MM.1S (cell line): ENCODE results near the gene PRUNE2.

ENCODE experiments used
- DNase-seq: peaks from one replicate; pipeline ENCODE4 v3.0.0-alpha.2; 2015
- H2AFZ ChIP-seq: fragments of 300-600 bp; sonication (generic); 2 replicates; pipeline ENCODE4 v1.6.0; 2016; ENCODE audit warnings: antibody characterized with exemption, low read length
- H3F3A ChIP-seq: fragments of 300-600 bp; sonication (generic); 2 replicates; pipeline ENCODE4 v1.6.1; 2016; ENCODE audit warnings: mild to moderate bottlenecking, antibody characterized with exemption, low read length, moderate library complexity, mixed read lengths; ENCODE audit not compliant: insufficient read depth
- H3K27ac ChIP-seq: fragments of 300-600 bp; sonication (generic); 2 replicates; pipeline ENCODE4 v1.5.1; 2016; ENCODE audit warnings: mild to moderate bottlenecking, low read length
- H3K27me3 ChIP-seq: fragments of 300-600 bp; sonication (generic); replicated peaks from 2 replicates; pipeline ENCODE4 v1.6.0; 2016; ENCODE audit warnings: low read length; ENCODE audit not compliant: insufficient read depth
- H3K36me3 ChIP-seq: fragments of 300-600 bp; sonication (generic); replicated peaks from 2 replicates; pipeline ENCODE4 v1.6.1; 2016; ENCODE audit warnings: mild to moderate bottlenecking, low read length, mixed read lengths; ENCODE audit not compliant: insufficient read depth
- H3K4me1 ChIP-seq: fragments of 300-600 bp; sonication (generic); 2 replicates; pipeline ENCODE4 v1.6.1; 2016; ENCODE audit warnings: low read length, mixed read lengths
- H3K4me2 ChIP-seq: fragments of 300-600 bp; sonication (generic); 2 replicates; pipeline ENCODE4 v1.6.0; 2016; ENCODE audit warnings: low read depth, low read length
- H3K4me3 ChIP-seq: fragments of 300-600 bp; sonication (generic); 2 replicates; pipeline ENCODE4 v1.5.1; 2016; ENCODE audit warnings: low read length, mixed read lengths
- H3K79me2 ChIP-seq: fragments of 300-600 bp; sonication (generic); 2 replicates; pipeline ENCODE4 v1.6.1; 2016; ENCODE audit warnings: mixed run types, low read length, mixed read lengths
- H3K9ac ChIP-seq: fragments of 300-600 bp; sonication (generic); 2 replicates; pipeline ENCODE4 v1.6.1; 2016; ENCODE audit warnings: low read length, mixed read lengths
- H3K9me2 ChIP-seq: fragments of 300-600 bp; sonication (generic); replicated peaks from 2 replicates; pipeline ENCODE4 v1.6.1; 2016; ENCODE audit warnings: mild to moderate bottlenecking, low read length, mixed read lengths; ENCODE audit not compliant: insufficient read depth
- H3K9me3 ChIP-seq: fragments of 300-600 bp; sonication (generic); replicated peaks from 2 replicates; pipeline ENCODE4 v1.6.1; 2016; ENCODE audit warnings: mild to moderate bottlenecking, low read length, mixed read lengths; ENCODE audit not compliant: insufficient read depth
- H4K20me1 ChIP-seq: fragments of 300-600 bp; sonication (generic); 2 replicates; pipeline ENCODE4 v1.6.1; 2016; ENCODE audit warnings: mild to moderate bottlenecking, low read length, moderate library complexity, mixed read lengths; ENCODE audit not compliant: insufficient read depth
- EZH2 ChIP-seq: fragments of 300-600 bp; sonication (generic); optimal IDR thresholded peaks from 2 replicates; pipeline ENCODE3; 2017; ENCODE audit warnings: low read depth, mild to moderate bottlenecking, antibody characterized with exemption, low read length, mixed read lengths
- EZH2phosphoT487 ChIP-seq: fragments of 300-600 bp; sonication (generic); IDR thresholded peaks from 2 replicates; pipeline ENCODE4 v1.6.1; 2018; ENCODE audit warnings: antibody characterized with exemption, low read length
- TF ChIP-seq, protein P1 (sequence below): fragments of 300-600 bp; sonication (generic); IDR thresholded peaks from 2 replicates; pipeline ENCODE4 v1.5.1; 2016; ENCODE audit warnings: antibody characterized with exemption, low read length, mixed read lengths

Gene PRUNE2

DNA sequence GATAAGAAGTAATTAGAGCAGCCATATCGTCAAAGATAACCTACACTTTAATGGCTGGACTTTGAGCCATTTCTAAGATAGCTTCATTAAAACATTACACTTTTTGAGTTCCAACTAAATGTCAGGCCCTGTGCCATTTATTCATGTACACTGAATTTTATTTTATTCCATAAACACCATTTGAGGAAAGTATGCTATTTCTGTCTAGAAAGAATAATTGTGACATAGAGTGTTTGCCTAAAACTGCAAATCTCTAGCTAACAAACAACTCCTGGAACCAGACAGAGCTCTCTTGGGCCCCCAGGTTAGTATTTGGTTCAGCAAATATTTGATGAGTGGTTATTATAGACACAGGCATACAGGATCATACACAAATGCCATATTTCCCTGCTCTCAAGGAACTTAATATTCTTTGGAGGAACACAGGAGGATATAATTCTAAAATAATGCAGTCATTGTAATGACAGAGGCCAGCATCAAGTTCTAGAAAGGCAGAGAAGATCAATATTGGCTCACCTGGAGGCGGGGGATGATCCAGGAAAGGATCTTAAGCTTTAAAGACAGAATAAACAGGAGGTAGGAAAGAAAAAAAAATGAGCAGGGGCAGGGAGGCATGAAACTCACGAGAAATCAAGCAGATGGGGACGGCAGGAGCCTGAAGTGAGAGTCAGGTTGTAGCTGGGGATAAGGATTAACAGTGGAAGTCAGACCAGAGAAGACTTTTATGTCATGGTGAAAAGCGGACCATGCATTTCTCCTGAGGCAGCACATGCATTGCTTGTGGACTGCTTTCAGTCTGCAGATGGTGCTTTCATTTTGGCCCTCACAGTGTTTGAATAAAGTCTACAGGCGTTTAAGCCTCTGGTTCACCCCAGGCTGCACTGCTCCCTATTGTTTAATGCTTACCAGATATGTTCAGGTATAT is 319.3 kb downstream of the PRUNE2 start:
- Histone ChIP-seq H3K9ac (no peak overlapping the region), H3K9me3 (no peaks in the 10 kb centered on the region), H2AFZ (0 out of 2 replicates have a peak overlapping the region, but pooled peaks have one; percentile 13), H3K9me2 (no peaks in the 10 kb centered on the region), H3K27ac (no peak overlapping the region), H3K36me3 (no peaks in the 10 kb centered on the region), H3K4me2 (0 out of 2 replicates have a peak overlapping the region, but pooled peaks have one; percentile 19), H4K20me1 (no peaks in the 10 kb centered on the region), H3K27me3 (no peaks in the 10 kb centered on the region), H3K4me3 (no peak overlapping the region), H3F3A (no peaks in the 10 kb centered on the region), H3K79me2 (no peaks in the 10 kb centered on the region), H3K4me1 (no peaks in the 10 kb centered on the region)
- peak; percentile 52 for DNase-seq
- TF ChIP-seq EZH2 = no peak
- TF ChIP-seq, protein P1, sequence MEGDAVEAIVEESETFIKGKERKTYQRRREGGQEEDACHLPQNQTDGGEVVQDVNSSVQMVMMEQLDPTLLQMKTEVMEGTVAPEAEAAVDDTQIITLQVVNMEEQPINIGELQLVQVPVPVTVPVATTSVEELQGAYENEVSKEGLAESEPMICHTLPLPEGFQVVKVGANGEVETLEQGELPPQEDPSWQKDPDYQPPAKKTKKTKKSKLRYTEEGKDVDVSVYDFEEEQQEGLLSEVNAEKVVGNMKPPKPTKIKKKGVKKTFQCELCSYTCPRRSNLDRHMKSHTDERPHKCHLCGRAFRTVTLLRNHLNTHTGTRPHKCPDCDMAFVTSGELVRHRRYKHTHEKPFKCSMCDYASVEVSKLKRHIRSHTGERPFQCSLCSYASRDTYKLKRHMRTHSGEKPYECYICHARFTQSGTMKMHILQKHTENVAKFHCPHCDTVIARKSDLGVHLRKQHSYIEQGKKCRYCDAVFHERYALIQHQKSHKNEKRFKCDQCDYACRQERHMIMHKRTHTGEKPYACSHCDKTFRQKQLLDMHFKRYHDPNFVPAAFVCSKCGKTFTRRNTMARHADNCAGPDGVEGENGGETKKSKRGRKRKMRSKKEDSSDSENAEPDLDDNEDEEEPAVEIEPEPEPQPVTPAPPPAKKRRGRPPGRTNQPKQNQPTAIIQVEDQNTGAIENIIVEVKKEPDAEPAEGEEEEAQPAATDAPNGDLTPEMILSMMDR = no peak
- no peak for TF ChIP-seq EZH2phosphoT487

DNA sequence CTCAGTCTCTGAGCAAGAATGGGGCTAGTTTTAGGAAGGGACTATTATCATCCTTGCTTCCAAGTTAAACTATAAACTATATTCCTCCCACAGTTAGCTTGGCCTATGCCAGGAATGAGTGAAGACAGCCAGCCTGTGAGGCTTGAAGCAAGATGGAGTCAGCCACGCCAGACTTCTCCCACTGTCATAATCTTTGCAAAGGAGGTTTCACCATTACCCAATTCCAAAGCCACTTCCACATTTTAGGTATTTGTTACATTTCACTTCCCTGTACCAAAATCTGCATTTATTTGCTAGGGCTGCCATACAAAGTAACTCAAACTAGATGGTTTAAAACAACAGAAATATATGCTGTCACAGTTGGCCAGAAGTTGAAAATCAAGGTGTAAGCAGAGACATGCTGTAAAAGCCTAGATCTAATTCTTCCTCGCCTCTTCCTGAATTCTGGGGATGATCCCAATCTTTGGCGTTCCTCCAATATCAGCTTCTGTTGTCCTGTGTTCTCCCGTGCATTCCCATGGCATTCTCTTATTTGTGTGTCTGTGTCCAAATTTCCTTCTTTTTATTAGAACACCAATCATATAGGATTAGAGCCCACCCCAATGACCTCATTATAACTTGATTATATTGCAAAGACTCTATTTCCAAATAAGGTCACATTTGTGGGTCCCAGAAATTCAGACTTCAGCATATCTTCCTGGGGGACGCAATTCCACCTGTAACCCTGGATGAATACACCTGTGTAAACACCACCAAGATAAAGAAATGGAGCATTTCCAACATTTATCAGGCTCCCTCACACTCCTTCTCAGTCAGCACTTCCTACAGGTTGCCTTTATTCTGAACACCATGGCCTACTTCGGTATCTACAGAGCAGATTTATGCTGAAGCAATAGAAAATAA is 320.2 kb downstream of the PRUNE2 start:
- Histone ChIP-seq H2AFZ (no peak overlapping the region), H3K9me3 (no peaks in the 10 kb centered on the region), H3K79me2 (no peaks in the 10 kb centered on the region), H3K36me3 (no peaks in the 10 kb centered on the region), H4K20me1 (no peaks in the 10 kb centered on the region), H3K27ac (no peak overlapping the region), H3K4me3 (no peak overlapping the region), H3K4me1 (no peaks in the 10 kb centered on the region), H3K9me2 (no peaks in the 10 kb centered on the region), H3F3A (no peaks in the 10 kb centered on the region), H3K27me3 (no peaks in the 10 kb centered on the region), H3K4me2 (no peak overlapping the region), H3K9ac (no peak overlapping the region)
- no peak for DNase-seq
- no peak for TF ChIP-seq EZH2phosphoT487

DNA sequence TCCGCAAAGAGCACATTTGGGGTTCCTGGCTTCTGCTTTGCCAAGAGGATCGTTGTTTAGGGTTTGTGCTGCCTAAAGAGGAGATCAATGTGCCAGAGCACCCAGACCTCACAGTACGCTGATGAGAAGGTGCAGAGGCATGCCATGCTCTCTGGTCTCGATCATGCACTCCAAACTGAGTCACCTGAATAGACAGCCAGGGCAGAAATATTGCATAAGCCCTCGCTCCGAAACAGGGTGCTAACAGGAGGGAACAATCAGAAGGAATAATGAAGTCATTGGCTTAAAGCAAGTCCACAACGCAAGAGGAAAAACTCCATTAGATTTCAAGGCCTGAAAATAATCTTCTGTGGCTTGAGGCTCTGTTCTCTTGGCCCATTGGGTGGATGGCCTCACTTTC is 322.7 kb downstream of the PRUNE2 start:
- H3K4me3 ChIP-seq = no peak overlapping the region
- TF ChIP-seq, protein P1 = no peak
- TF ChIP-seq EZH2 = no peak
- TF ChIP-seq EZH2phosphoT487 = no peak
- no peaks in the 10 kb centered on the region for H3K36me3 ChIP-seq
- no peaks in the 10 kb centered on the region for H3K9me2 ChIP-seq
- DNase-seq = no peak
- H3K27ac ChIP-seq = no peak overlapping the region
- H3K79me2 ChIP-seq = no peaks in the 10 kb centered on the region
- H3K9ac ChIP-seq = no peak overlapping the region
- H3K4me2 ChIP-seq = no peak overlapping the region
- H3K9me3 ChIP-seq = no peaks in the 10 kb centered on the region
- H3K27me3 ChIP-seq = no peaks in the 10 kb centered on the region
- H2AFZ ChIP-seq = no peak overlapping the region
- H3K4me1 ChIP-seq = no peaks in the 10 kb centered on the region
- no peaks in the 10 kb centered on the region for H4K20me1 ChIP-seq
- no peaks in the 10 kb centered on the region for H3F3A ChIP-seq
